Measurements from ENCODE around the gene HNRNPA3. TPM values are rescaled to one million over a fixed set of nuclear protein-coding genes. Genes with fewer than 3 reads are reported as not detected.

Gene HNRNPA3
- total and polyA plus RNA-seq, 2 of the 13 experiments (the other 11 are each of a cell fraction or from before 2014, with no cell fraction given), result 73.3 to 97.7 TPM

- TF ChIP-seq RERE (CRISPR knock-in tag; IDR thresholded peaks at IDR 0.05; ENCODE audit: low read depth) (peak; percentile 65), TFDP2 (CRISPR knock-in tag; IDR thresholded peaks at IDR 0.05) (peak; percentile 88), CENPBD1 (CRISPR knock-in tag; IDR thresholded peaks at IDR 0.05; ENCODE audit: borderline replicate concordance, low read depth) (no peak), NFYB (CRISPR knock-in tag; IDR thresholded peaks at IDR 0.05) (peak; percentile 57), DRAP1 (CRISPR knock-in tag; IDR thresholded peaks at IDR 0.05) (peak; percentile 84), ZNF558 (CRISPR knock-in tag; IDR thresholded peaks at IDR 0.05; ENCODE audit: borderline replicate concordance) (peak; percentile 90), THAP8 (CRISPR knock-in tag; IDR thresholded peaks at IDR 0.05; ENCODE audit: borderline replicate concordance) (peak; percentile 34; the same call in 1 of the 2 replicates), ZBTB33 (CRISPR knock-in tag; IDR thresholded peaks at IDR 0.05) (peak; percentile 82), HOMEZ (CRISPR knock-in tag; IDR thresholded peaks at IDR 0.05; ENCODE audit: low read depth) (peak; percentile 83), RBFOX2 (IDR thresholded peaks at IDR 0.05; ENCODE audit: low read depth, low read length) (peak; percentile 94), MED1 (CRISPR knock-in tag; IDR thresholded peaks at IDR 0.05) (peak; percentile 97), TSC22D2 (CRISPR knock-in tag; IDR thresholded peaks at IDR 0.05; ENCODE audit: borderline replicate concordance) (peak; percentile 36; the same call in 1 of the 2 replicates), ZNF768 (CRISPR knock-in tag; IDR thresholded peaks at IDR 0.05) (peak; percentile 86), CREB3 (CRISPR knock-in tag; IDR thresholded peaks at IDR 0.05) (no peak), GTF3A (CRISPR knock-in tag; conservative IDR thresholded peaks at IDR 0.05) (no peak)
Observed at GRCh38 chr2:177263451-177264208, 51.0 kb downstream of the HNRNPA3 start (continued).

Measured in HepG2 (cell line).